Kidney epithelial cell (primary cell): ENCODE measurements around the gene CCL19. TPM values are rescaled to one million over a fixed set of nuclear protein-coding genes. Genes with fewer than 3 reads are reported as not detected.

ENCODE experiments used
- DNase-seq: peaks from one replicate; pipeline ENCODE4 v3.0.0-alpha.2; 2010; ENCODE audit warnings: low read depth
- H3K27me3 ChIP-seq: 2 replicates; pipeline ENCODE4 v1.6.0; 2011; ENCODE audit warnings: low read length; ENCODE audit not compliant: control insufficient read depth, insufficient read depth
- H3K36me3 ChIP-seq: 2 replicates; pipeline ENCODE4 v1.5.1; 2011; ENCODE audit warnings: low read length; ENCODE audit not compliant: control insufficient read depth, insufficient read depth
- H3K4me3 ChIP-seq: 2 replicates; pipeline ENCODE4 v1.5.1; 2011; ENCODE audit warnings: low read depth, mild to moderate bottlenecking, control low read depth, low read length
- total RNA-seq: library from RNA; depleted of rRNA; stranded (reverse); fragments of >200 nt; gene quantifications from 2 replicates; pipeline ENCODE4 v1.2.3, GENCODE V29; 2015
- TF ChIP-seq, protein P1 (sequence below): IDR thresholded peaks from 2 replicates; pipeline ENCODE4 v1.5.1; 2011; ENCODE audit warnings: mild to moderate bottlenecking, moderate library complexity, low read length, control low read depth, inconsistent platforms; ENCODE audit not compliant: insufficient read depth, poor library complexity, severe bottlenecking

CCL19 gene
- total RNA-seq, 1 donor from 2014 or later, result not detected

DNA sequence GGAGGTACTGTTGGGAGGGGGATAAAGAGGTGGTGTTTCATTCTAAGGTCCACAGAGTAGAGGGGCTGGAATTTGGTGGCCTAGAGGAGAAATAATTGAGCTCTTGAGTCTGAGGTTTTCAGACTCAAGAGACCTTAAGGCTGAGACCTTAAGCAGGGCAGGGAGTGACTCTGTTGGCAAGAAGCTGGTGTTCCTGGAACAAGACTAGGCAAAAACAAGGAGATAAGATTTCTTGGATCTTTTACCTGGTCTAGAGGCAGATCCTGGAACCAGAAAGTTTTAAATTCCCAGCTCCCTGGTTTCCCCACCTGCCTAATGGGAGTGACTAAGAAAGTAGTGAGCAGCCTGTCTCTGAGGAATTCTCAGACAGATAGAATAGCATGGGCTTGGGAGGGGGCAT is 22.9 kb upstream of the CCL19 start:
- no peak overlapping the region for H3K4me3 ChIP-seq
- DNase-seq, result no peak

GRCh38 chr9:34712140-34712539 is 21.1 kb upstream of the CCL19 start:
- H3K36me3 ChIP-seq, result no peaks in the 10 kb centered on the region
- H3K4me3 ChIP-seq, result no peak overlapping the region
- H3K27me3 ChIP-seq, result peaks cover 2% of the 10 kb centered on the region
- TF ChIP-seq, protein P1, sequence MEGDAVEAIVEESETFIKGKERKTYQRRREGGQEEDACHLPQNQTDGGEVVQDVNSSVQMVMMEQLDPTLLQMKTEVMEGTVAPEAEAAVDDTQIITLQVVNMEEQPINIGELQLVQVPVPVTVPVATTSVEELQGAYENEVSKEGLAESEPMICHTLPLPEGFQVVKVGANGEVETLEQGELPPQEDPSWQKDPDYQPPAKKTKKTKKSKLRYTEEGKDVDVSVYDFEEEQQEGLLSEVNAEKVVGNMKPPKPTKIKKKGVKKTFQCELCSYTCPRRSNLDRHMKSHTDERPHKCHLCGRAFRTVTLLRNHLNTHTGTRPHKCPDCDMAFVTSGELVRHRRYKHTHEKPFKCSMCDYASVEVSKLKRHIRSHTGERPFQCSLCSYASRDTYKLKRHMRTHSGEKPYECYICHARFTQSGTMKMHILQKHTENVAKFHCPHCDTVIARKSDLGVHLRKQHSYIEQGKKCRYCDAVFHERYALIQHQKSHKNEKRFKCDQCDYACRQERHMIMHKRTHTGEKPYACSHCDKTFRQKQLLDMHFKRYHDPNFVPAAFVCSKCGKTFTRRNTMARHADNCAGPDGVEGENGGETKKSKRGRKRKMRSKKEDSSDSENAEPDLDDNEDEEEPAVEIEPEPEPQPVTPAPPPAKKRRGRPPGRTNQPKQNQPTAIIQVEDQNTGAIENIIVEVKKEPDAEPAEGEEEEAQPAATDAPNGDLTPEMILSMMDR, result no peak
- no peak for DNase-seq

More for the DNA sequence above, 22.9 kb upstream of the CCL19 start:
- TF ChIP-seq, protein P1, result no peak
- no peaks in the 10 kb centered on the region for H3K36me3 ChIP-seq
- H3K27me3 ChIP-seq, result peaks cover 2% of the 10 kb centered on the region

- Histone ChIP-seq H3K4me3 (no peak within 1 kb of the TSS), H3K36me3 (no peaks in the 10 kb centered on the region), H3K27me3 (peaks cover 2% of the 10 kb centered on the region)
- TF ChIP-seq, protein P1, result no peak
- DNase-seq, result no peak
These were observed 18.9 kb upstream of the CCL19 start, which contains the start of gene CCL21 for GRCh38 chr9:34710023-34710422. CCL21 (minus strand) TSS chr9:34710136; CDS start chr9:34710066, 70 bp downstream.

GRCh38 chr9:34709196-34709978 is 18.3 kb upstream of the CCL19 start:
- H3K4me3 ChIP-seq, result no peak overlapping the region
- no peaks in the 10 kb centered on the region for H3K36me3 ChIP-seq
- H3K27me3 ChIP-seq, result peaks cover 2% of the 10 kb centered on the region
- TF ChIP-seq, protein P1, result no peak
- DNase-seq, result no peak

GRCh38 chr9:34707130-34707529 is 16.1 kb upstream of the CCL19 start:
- TF ChIP-seq, protein P1, result no peak
- Histone ChIP-seq H3K27me3 (no peaks in the 10 kb centered on the region), H3K36me3 (no peaks in the 10 kb centered on the region), H3K4me3 (no peak overlapping the region)
- DNase-seq, result no peak
